ENCODE results near the gene CNIH1. TPM values are rescaled to one million over a fixed set of nuclear protein-coding genes. Genes with fewer than 3 reads are reported as not detected.
"Not testable (repeated sequence)": the region's sequence is repeated elsewhere in the genome, so short reads cannot be mapped to it uniquely, and the experiment has no call there.

CNIH1 gene
- total RNA-seq, 1 donor = 220 TPM

DNA sequence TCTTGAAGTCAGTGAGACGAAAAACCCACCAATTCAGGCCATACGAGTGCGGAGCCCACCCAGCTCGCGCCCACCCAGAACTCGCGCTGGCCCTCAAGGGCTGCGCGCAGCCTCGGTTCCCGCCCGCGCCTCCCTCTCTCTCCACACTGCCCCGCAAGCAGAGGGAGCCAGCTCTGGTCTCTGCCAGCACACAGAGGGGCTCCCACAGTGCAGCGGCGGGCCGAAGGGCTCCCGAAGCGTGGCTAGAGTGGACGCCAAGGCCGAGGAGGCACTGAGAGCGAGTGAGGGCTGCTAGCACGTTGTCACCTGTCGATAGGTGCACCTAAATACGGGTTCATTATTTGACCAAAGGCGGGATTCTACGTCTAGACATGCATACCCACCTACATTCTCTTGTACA is 46.6 kb downstream of the CNIH1 start:
- H3K9me3 ChIP-seq (ENCODE audit: low read depth, low read length) = no peaks in the 10 kb centered on the region
- H3K27me3 ChIP-seq (ENCODE audit: insufficient read depth, low read length) = peaks cover 3% of the 10 kb centered on the region
- no peak overlapping the region for H2AFZ ChIP-seq (ENCODE audit: low read length)
- peaks cover 17% of the 10 kb centered on the region for H3K4me1 ChIP-seq (ENCODE audit: insufficient read depth, low read length)
- DNase-seq (ENCODE audit: insufficient read length, low spot score, missing footprints) = no peak
- H3K79me2 ChIP-seq (ENCODE audit: insufficient read depth, low read length) = peaks cover 19% of the 10 kb centered on the region
- no peak overlapping the region for H3K4me3 ChIP-seq (ENCODE audit: insufficient read depth, low read length)
- no peak overlapping the region for H3K27ac ChIP-seq (ENCODE audit: low read depth, low read length)
- H3K4me2 ChIP-seq (ENCODE audit: insufficient read depth, low read length) = no peak overlapping the region
- no peaks in the 10 kb centered on the region for H4K20me1 ChIP-seq (ENCODE audit: insufficient read depth, low read length)
- TF ChIP-seq, protein P1, sequence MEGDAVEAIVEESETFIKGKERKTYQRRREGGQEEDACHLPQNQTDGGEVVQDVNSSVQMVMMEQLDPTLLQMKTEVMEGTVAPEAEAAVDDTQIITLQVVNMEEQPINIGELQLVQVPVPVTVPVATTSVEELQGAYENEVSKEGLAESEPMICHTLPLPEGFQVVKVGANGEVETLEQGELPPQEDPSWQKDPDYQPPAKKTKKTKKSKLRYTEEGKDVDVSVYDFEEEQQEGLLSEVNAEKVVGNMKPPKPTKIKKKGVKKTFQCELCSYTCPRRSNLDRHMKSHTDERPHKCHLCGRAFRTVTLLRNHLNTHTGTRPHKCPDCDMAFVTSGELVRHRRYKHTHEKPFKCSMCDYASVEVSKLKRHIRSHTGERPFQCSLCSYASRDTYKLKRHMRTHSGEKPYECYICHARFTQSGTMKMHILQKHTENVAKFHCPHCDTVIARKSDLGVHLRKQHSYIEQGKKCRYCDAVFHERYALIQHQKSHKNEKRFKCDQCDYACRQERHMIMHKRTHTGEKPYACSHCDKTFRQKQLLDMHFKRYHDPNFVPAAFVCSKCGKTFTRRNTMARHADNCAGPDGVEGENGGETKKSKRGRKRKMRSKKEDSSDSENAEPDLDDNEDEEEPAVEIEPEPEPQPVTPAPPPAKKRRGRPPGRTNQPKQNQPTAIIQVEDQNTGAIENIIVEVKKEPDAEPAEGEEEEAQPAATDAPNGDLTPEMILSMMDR (IDR thresholded peaks at IDR 0.05; ENCODE audit: extremely low read depth, low read depth, low read length) = no peak
- H3K36me3 ChIP-seq (ENCODE audit: insufficient read depth, low read length) = no peaks in the 10 kb centered on the region

DNA sequence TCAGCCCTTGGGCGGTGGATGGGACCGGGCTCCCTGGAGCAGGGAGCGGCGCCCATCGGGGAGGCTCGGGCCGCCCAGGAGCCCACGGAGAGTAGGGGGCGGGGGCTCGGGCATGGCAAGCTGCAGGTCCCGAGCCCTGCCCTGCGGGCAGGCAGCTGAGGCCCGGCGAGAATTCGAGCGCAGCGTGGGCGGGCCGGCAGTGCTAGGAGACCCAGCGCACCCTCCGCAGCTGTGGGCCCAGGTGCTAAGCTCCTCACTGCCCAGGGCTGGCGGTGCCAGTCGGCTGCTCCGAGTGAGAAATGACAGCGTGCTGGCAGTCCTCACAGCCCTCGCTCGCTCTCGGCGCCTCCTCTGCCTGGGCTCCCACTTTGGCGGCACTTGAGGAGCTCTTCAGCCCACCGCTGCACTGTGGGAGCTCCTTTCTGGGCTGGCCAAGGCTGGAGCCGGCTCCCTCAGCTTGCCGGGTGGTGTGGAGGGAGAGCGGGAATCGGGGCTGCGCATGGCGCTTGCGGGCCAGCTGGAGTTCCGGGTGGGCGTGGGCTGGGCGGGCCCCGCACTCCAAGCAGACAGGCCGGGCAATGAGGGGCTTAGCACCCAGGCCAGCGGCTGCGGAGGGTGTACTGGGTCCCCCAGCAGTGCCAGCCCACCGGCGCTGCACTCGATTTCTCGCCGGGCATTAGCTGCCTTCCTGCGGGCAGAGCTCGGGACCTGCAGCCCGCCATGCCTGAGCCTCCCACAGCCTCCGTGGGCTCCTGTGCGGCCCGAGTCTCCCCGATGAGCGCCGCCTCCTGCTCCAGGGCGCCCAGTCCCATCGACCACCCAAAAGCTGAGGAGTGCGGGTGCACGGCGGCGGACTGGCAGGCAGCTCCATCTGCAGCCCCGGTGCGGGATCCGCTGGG is 47.9 kb downstream of the CNIH1 start:
- Histone ChIP-seq H3K4me1 (ENCODE audit: insufficient read depth, low read length) (peaks cover 11% of the 10 kb centered on the region), H3K79me2 (ENCODE audit: insufficient read depth, low read length) (peaks cover 14% of the 10 kb centered on the region)
- not testable (repeated sequence) for DNase-seq (ENCODE audit: insufficient read length, low spot score, missing footprints); H3K27ac ChIP-seq (ENCODE audit: low read depth, low read length); H3K4me2 ChIP-seq (ENCODE audit: insufficient read depth, low read length); H4K20me1 ChIP-seq (ENCODE audit: insufficient read depth, low read length); H3K36me3 ChIP-seq (ENCODE audit: insufficient read depth, low read length); H3K4me3 ChIP-seq (ENCODE audit: insufficient read depth, low read length); H3K9me3 ChIP-seq (ENCODE audit: low read depth, low read length); H3K27me3 ChIP-seq (ENCODE audit: insufficient read depth, low read length); H2AFZ ChIP-seq (ENCODE audit: low read length)

- no peaks in the 10 kb centered on the region for H4K20me1 ChIP-seq (ENCODE audit: insufficient read depth, low read length)
- H3K79me2 ChIP-seq (ENCODE audit: insufficient read depth, low read length) = peaks cover 4% of the 10 kb centered on the region
- peaks cover 2% of the 10 kb centered on the region for H3K4me1 ChIP-seq (ENCODE audit: insufficient read depth, low read length)
- TF ChIP-seq, protein P1 (IDR thresholded peaks at IDR 0.05; ENCODE audit: extremely low read depth, low read depth, low read length) = no peak
- H3K9me3 ChIP-seq (ENCODE audit: low read depth, low read length) = no peaks in the 10 kb centered on the region
- no peak overlapping the region for H3K4me3 ChIP-seq (ENCODE audit: insufficient read depth, low read length)
- no peak overlapping the region for H2AFZ ChIP-seq (ENCODE audit: low read length)
- DNase-seq (ENCODE audit: insufficient read length, low spot score, missing footprints) = no peak
- peaks cover 4% of the 10 kb centered on the region for H3K27me3 ChIP-seq (ENCODE audit: insufficient read depth, low read length)
- no peak overlapping the region for H3K4me2 ChIP-seq (ENCODE audit: insufficient read depth, low read length)
- H3K36me3 ChIP-seq (ENCODE audit: insufficient read depth, low read length) = no peaks in the 10 kb centered on the region
- no peak overlapping the region for H3K27ac ChIP-seq (ENCODE audit: low read depth, low read length)
Measured at GRCh38 chr14:54392131-54392859, 48.9 kb downstream of the CNIH1 start.

- Histone ChIP-seq H3K4me2 (ENCODE audit: insufficient read depth, low read length) (no peak overlapping the region), H3K27me3 (ENCODE audit: insufficient read depth, low read length) (peaks cover 23% of the 10 kb centered on the region), H3K4me1 (ENCODE audit: insufficient read depth, low read length) (peaks cover 2% of the 10 kb centered on the region), H3K9me3 (ENCODE audit: low read depth, low read length) (no peaks in the 10 kb centered on the region), H3K4me3 (ENCODE audit: insufficient read depth, low read length) (no peak overlapping the region), H3K36me3 (ENCODE audit: insufficient read depth, low read length) (no peaks in the 10 kb centered on the region), H3K79me2 (ENCODE audit: insufficient read depth, low read length) (no peaks in the 10 kb centered on the region), H4K20me1 (ENCODE audit: insufficient read depth, low read length) (no peaks in the 10 kb centered on the region), H2AFZ (ENCODE audit: low read length) (no peak overlapping the region), H3K27ac (ENCODE audit: low read depth, low read length) (no peak overlapping the region)
- DNase-seq (ENCODE audit: insufficient read length, low spot score, missing footprints) = no peak
- TF ChIP-seq, protein P1 (IDR thresholded peaks at IDR 0.05; ENCODE audit: extremely low read depth, low read depth, low read length) = no peak
Measured at GRCh38 chr14:54387328-54387727, 53.8 kb downstream of the CNIH1 start.
